Adrenal gland (tissue), 12 donors: ENCODE data around the gene HEXB. TPM values are rescaled to one million over a fixed set of nuclear protein-coding genes. Genes with fewer than 3 reads are reported as not detected.
"Not testable (repeated sequence)": the region's sequence is repeated elsewhere in the genome, so short reads cannot be mapped to it uniquely, and the experiment has no call there.

Experiments used
- DNase-seq, 7 donors: peaks; one replicate each; pipeline ENCODE4 v3.0.0-alpha.2; 2019 to 2020
- H3K27ac ChIP-seq, 5 donors: fragments of 200-600 bp; sonication (generic) in 4 of 5; 1 replicate in 3 of 5; 2 replicates in 2 of 5; pipeline versions ENCODE4 v1.5.1 to v1.8.0; 2016 to 2020; ENCODE audit warnings: mild to moderate bottlenecking in 1 of 5
- H3K27me3 ChIP-seq: fragments of 200-600 bp; 2 replicates; pipeline ENCODE4 v1.8.0; 2021
- H3K36me3 ChIP-seq, 2 donors: fragments of 200-600 bp; replicated peaks in 1 of 2; 1 replicate in 1 of 2; 2 replicates in 1 of 2; pipeline versions ENCODE4 v1.5.1 to v1.8.0; 2018 to 2022
- H3K4me1 ChIP-seq, 2 donors: fragments of 200-600 bp; replicated peaks in 1 of 2; 1 replicate in 1 of 2; 2 replicates in 1 of 2; pipeline versions ENCODE4 v1.5.1 to v1.8.0; 2018 to 2021
- H3K4me3 ChIP-seq, 4 donors: fragments of 200-600 bp; sonication (generic) in 3 of 4; one replicate each; pipeline ENCODE4 v1.5.1; 2016 to 2018
- H3K9me3 ChIP-seq, 3 donors: fragments of 200-600 bp; sonication (generic) in 1 of 3; replicated peaks in 1 of 3; 1 replicate in 2 of 3; 2 replicates in 1 of 3; pipeline versions ENCODE4 v1.5.1 to v1.8.0; 2016 to 2021
- POLR2A ChIP-seq, 2 donors: fragments of 450-650 bp; IDR thresholded peaks; one replicate each; pipeline ENCODE4 v1.6.1; 2017; ENCODE audit warnings: antibody characterized with exemption in 2 of 2, mild to moderate bottlenecking in 2 of 2, moderate library complexity in 1 of 2
- WGBS, 4 donors: extraction: QIAGEN DNeasy Blood & Tissue Kit in 2 of 4; methylation state at CpG; one replicate each; pipeline versions ENCODE4 v1.1.5 to v1.1.7; 2013 to 2017; 5-methylcytosine and 5-hydroxymethylcytosine counted together
- intact Hi-C, 2 donors: fragments of 100-400 bp; cut with DNase I; formaldehyde crosslinking; loops; one replicate each; pipeline versions ENCODE4 v1.14.1 to v1.15.0; 2022 to 2023
- polyA plus RNA-seq, 3 donors: library from polyadenylated mRNA; stranded (reverse); fragments of 200-250 nt in 2 of 3; fragments of 350-450 nt in 1 of 3; fragmentation: Illumina TruSeq in 1 of 3; extraction: RNeasy Lipid Tissue Mini Kit (QIAGEN cat#74804) in 1 of 3; gene quantifications; one replicate each; pipeline ENCODE4 v1.2.3, GENCODE V29; 2013 to 2014
- total RNA-seq, 9 donors: library from RNA; depleted of rRNA in 4 of 9; stranded (reverse); fragments of >200 nt in 4 of 9; fragments of 120-200 nt in 1 of 9; fragmentation: NEBNext Ultra II Directional in 1 of 9; extraction: Animal tissue kit (Norgen Biotek cat#: 25700) in 1 of 9; gene quantifications; one replicate each; pipeline versions ENCODE4 v1.1.0 to v1.2.4, GENCODE V29; 2013 to 2023
- TF ChIP-seq, protein P1 (sequence below), 6 experiments: fragments of 450-650 bp in 4 of 6; fragments of 200-600 bp in 2 of 6; sonication (generic) in 1 of 6; IDR thresholded peaks; 1 replicate in 5 of 6; 2 replicates in 1 of 6; pipeline versions ENCODE4 v1.5.1 to v1.8.0; 2016 to 2021; ENCODE audit warnings: antibody characterized with exemption in 6 of 6, mild to moderate bottlenecking in 2 of 6, moderate library complexity in 1 of 6
- donor health status: healthy with polysubstance abuse.
- donor health status: Bipolar disorder and iron deficiency.
- donor health status: DM: yes; HTN: yes; CAD: no.
- donor health status: DM: no; HTN: no; CAD: no.
- donor health status: DM: no; HTN: no; CAD: no.
- donor health status: DM: yes; HTN: yes; CAD: no.

The HEXB gene
- total and polyA plus RNA-seq, 12 donors, result 92.0 to 216 (median 128) TPM

- intact Hi-C loops, result loop anchor here in 1 of 2 donors (10.0 kb wide), 2 partner anchors 86 to 236 kb away; partner anchors contain the start of genes GFM2 and NSA2
- not testable (repeated sequence) for H3K36me3 ChIP-seq, H3K9me3 ChIP-seq, DNase-seq, H3K4me3 ChIP-seq, H3K27ac ChIP-seq, H3K27me3 ChIP-seq, H3K4me1 ChIP-seq
- 86 to 89% (median 87%) methylated on average over 3 of the region's 3 CpGs for WGBS, 4 donors
Measured at GRCh38 chr5:74679300-74679699, 5.7 kb upstream of the HEXB start.

DNA sequence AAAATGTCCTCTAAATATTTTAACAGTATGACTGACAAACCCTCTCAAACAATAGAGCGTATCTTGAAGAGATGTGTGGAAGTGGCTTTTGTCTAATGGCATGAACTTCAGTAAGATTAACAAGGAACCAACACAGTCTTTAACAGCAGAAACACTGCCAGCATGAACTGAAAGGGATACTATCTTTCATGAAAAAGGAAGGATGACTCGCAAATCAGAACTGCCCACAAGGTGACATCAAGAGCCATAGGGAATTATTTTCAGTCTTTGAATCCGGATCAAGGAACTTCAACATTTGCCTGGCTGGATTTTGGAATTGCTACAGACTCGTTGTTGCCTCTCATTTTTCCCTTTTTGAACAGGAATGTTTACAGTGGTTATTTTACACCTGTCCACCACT lies 5.1 kb upstream of the HEXB start:
- H3K9me3 ChIP-seq, result no peaks in the 10 kb centered on the region
- WGBS, 4 donors, result 53 to 65% (median 61%) methylated on average over 4 of the region's 4 CpGs
- TF ChIP-seq, protein P1, sequence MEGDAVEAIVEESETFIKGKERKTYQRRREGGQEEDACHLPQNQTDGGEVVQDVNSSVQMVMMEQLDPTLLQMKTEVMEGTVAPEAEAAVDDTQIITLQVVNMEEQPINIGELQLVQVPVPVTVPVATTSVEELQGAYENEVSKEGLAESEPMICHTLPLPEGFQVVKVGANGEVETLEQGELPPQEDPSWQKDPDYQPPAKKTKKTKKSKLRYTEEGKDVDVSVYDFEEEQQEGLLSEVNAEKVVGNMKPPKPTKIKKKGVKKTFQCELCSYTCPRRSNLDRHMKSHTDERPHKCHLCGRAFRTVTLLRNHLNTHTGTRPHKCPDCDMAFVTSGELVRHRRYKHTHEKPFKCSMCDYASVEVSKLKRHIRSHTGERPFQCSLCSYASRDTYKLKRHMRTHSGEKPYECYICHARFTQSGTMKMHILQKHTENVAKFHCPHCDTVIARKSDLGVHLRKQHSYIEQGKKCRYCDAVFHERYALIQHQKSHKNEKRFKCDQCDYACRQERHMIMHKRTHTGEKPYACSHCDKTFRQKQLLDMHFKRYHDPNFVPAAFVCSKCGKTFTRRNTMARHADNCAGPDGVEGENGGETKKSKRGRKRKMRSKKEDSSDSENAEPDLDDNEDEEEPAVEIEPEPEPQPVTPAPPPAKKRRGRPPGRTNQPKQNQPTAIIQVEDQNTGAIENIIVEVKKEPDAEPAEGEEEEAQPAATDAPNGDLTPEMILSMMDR (IDR thresholded peaks at IDR 0.05), result no peak
- no peak for TF ChIP-seq POLR2A (IDR thresholded peaks at IDR 0.05)
- no peaks in the 10 kb centered on the region for H3K27me3 ChIP-seq
- no peaks in the 10 kb centered on the region for H3K36me3 ChIP-seq
- intact Hi-C loops, result loop anchor here in 1 of 2 donors (10.0 kb wide), 2 partner anchors 85 to 235 kb away; partner anchors contain the start of genes GFM2 and NSA2
- DNase-seq, result no peak
- H3K27ac ChIP-seq, result no peak overlapping the region
- H3K4me3 ChIP-seq, result no peak overlapping the region
- no peaks in the 10 kb centered on the region for H3K4me1 ChIP-seq

GRCh38 chr5:74685979-74686631 lies 1.1 kb downstream of the HEXB start:
- Histone ChIP-seq H3K9me3 (no peaks in the 10 kb centered on the region), H3K27me3 (no peaks in the 10 kb centered on the region), H3K36me3 (peaks cover 0 to 12% of the 10 kb centered on the region in 2 donors), H3K4me1 (peaks cover 16% of the 10 kb centered on the region in 2 donors), H3K4me3 (peak overlapping the region in 2 of 4 donors; percentile 63 to 87), H3K27ac (peak overlapping the region in 3 of 5 donors; percentile 67 to 91 (median 83))
- 61 to 66% (median 63%) methylated on average over 9 to 10 of the region's 10 CpGs for WGBS, 4 donors
- peak in 4 of 7 donors; percentile 32 to 56 (median 37) for DNase-seq
- TF ChIP-seq, protein P1 (IDR thresholded peaks at IDR 0.05), result no peak
- no peak for TF ChIP-seq POLR2A (IDR thresholded peaks at IDR 0.05)
- intact Hi-C loops, result no loop called here

DNA sequence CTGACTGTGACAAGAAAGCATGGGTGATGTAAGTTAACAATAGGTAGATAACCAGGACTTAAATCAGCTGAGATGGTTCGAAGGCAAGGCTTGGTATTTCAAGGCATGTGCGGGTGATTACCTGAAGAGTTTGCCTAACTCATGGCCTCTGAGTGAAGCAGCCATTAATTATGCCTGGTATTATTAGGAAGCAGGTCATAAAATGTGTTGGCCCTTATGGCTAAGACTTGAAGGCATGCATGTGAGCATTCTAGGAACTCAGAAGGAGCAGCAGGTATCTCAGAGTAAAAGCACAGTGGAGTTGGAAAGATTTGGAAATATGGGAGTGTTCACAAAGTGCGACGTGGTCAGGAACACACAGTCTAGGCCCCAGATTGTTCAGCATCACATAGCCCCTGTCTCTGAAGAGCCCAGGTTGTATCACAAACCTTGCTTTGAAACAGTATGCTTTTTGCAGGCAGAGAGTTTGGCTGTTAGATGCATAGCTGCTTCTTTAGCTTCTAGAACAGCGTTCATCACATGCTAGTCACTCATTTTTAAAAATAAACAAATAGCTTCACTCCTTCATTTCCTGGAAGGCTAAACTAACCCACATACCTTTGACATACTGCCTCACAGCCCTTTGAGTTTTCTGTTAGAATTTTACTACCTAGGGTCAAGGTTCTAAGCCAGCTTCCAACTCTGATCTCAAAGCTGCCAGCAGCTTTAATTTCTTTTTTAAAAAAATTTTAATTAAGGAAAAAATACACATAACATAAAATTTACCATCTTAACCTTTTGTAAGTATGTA lies 2.1 kb downstream of the HEXB start:
- WGBS, 4 donors, result 88 to 93% (median 90%) methylated on average over 5 of the region's 5 CpGs

More for the DNA sequence above, 2.1 kb downstream of the HEXB start:
- peaks cover 0 to 12% of the 10 kb centered on the region in 2 donors for H3K36me3 ChIP-seq
- no peak for DNase-seq
- TF ChIP-seq, protein P1 (IDR thresholded peaks at IDR 0.05), result no peak
- TF ChIP-seq POLR2A (IDR thresholded peaks at IDR 0.05), result no peak
- no peaks in the 10 kb centered on the region for H3K27me3 ChIP-seq
- intact Hi-C loops, result no loop called here
- peaks cover 16% of the 10 kb centered on the region in 2 donors for H3K4me1 ChIP-seq
- H3K4me3 ChIP-seq, result no peak overlapping the region
- no peak overlapping the region for H3K27ac ChIP-seq
- H3K9me3 ChIP-seq, result no peaks in the 10 kb centered on the region
